Astrocyte (in vitro differentiated cells and primary cell): ENCODE results near the gene NSUN3.

ENCODE experiments used
- EZH2 ChIP-seq: IDR thresholded peaks from 2 replicates; pipeline ENCODE4 v1.6.1; 2012; ENCODE audit warnings: mild to moderate bottlenecking, low read length, inconsistent platforms; ENCODE audit not compliant: insufficient read depth
- TF ChIP-seq, protein P1 (sequence below): IDR thresholded peaks from 2 replicates; pipeline ENCODE4 v1.5.1; 2011; ENCODE audit warnings: low read depth, mild to moderate bottlenecking, inconsistent platforms, low read length, moderate library complexity; ENCODE audit not compliant: insufficient read depth

DNA sequence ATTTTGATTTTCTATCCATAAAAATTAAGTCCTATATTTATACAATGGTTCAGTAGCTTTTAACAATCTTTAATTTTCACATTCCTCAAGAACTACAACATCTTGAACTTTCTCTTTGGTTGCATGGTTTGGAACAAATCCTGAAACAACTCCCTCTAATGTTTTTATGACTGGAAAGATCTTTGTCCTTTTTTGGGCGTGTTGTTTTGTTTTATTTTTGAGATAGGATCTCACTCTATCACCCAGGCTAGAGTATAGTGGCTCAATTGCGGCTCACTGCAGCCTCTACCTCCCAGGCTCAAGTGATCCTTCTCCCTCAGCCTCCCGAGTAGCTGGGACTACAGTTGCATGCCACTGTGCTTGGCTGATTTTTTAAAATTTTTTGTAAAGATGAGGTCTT is 38.5 kb upstream of the NSUN3 start:
- TF ChIP-seq, protein P1, sequence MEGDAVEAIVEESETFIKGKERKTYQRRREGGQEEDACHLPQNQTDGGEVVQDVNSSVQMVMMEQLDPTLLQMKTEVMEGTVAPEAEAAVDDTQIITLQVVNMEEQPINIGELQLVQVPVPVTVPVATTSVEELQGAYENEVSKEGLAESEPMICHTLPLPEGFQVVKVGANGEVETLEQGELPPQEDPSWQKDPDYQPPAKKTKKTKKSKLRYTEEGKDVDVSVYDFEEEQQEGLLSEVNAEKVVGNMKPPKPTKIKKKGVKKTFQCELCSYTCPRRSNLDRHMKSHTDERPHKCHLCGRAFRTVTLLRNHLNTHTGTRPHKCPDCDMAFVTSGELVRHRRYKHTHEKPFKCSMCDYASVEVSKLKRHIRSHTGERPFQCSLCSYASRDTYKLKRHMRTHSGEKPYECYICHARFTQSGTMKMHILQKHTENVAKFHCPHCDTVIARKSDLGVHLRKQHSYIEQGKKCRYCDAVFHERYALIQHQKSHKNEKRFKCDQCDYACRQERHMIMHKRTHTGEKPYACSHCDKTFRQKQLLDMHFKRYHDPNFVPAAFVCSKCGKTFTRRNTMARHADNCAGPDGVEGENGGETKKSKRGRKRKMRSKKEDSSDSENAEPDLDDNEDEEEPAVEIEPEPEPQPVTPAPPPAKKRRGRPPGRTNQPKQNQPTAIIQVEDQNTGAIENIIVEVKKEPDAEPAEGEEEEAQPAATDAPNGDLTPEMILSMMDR = no peak
- TF ChIP-seq EZH2 = no peak
